Epithelial cell of esophagus (primary cell): ENCODE measurements around the gene FAM124A.
A peak's percentile ranks its signal among the peaks of the same experiment; 100 is the strongest.

Experiments
- DNase-seq: peaks from one replicate; pipeline ENCODE4 v3.0.0; 2010; ENCODE audit warnings: low read depth
- H3K4me3 ChIP-seq: 2 replicates; pipeline ENCODE4 v1.5.1; 2011; ENCODE audit warnings: mild to moderate bottlenecking, low read length, control low read depth
- CTCF ChIP-seq: IDR thresholded peaks from 2 replicates; pipeline ENCODE4 v1.5.1; 2011; ENCODE audit warnings: low read depth, mild to moderate bottlenecking, low read length, control low read depth, inconsistent platforms; ENCODE audit not compliant: insufficient read depth; ENCODE audit errors: missing control alignments

Gene FAM124A

GRCh38 chr13:51246025-51246417 lies 23.8 kb downstream of the FAM124A start:
- TF ChIP-seq CTCF, result no peak
- no peak for DNase-seq
- H3K4me3 ChIP-seq, result no peak overlapping the region

GRCh38 chr13:51246418-51247277 lies 24.4 kb downstream of the FAM124A start:
- DNase-seq, result no peak
- no peak overlapping the region for H3K4me3 ChIP-seq
- no peak for TF ChIP-seq CTCF

- peak; percentile 51 for DNase-seq
- no peak for TF ChIP-seq CTCF
- H3K4me3 ChIP-seq, result no peak overlapping the region
Measured at GRCh38 chr13:51249255-51249654, 27.1 kb downstream of the FAM124A start.

- DNase-seq, result no peak
- TF ChIP-seq CTCF, result peak; percentile 38
- no peak overlapping the region for H3K4me3 ChIP-seq
Measured at GRCh38 chr13:51249770-51250741, 27.9 kb downstream of the FAM124A start.

GRCh38 chr13:51251480-51251879 lies 29.3 kb downstream of the FAM124A start:
- no peak overlapping the region for H3K4me3 ChIP-seq
- no peak for TF ChIP-seq CTCF
- no peak for DNase-seq

- H3K4me3 ChIP-seq, result no peak overlapping the region
- no peak for TF ChIP-seq CTCF
Measured at GRCh38 chr13:51252954-51253532, 30.8 kb downstream of the FAM124A start.

More at GRCh38 chr13:51252954-51253532, 30.8 kb downstream of the FAM124A start:
- DNase-seq, result no peak
